Measurements from ENCODE around the gene OR4B1.

OR4B1 gene

GRCh38 chr11:48261600-48261999 lies 45.0 kb downstream of the OR4B1 start:
- H3K4me1 ChIP-seq (ENCODE audit: control insufficient read depth, insufficient read depth, low read length), result no peaks in the 10 kb centered on the region
- no peak overlapping the region for H3K27ac ChIP-seq (ENCODE audit: low read depth, low read length)
- H3K27me3 ChIP-seq (ENCODE audit: control insufficient read depth, insufficient read depth, low read length), result no peaks in the 10 kb centered on the region
- no peaks in the 10 kb centered on the region for H3K36me3 ChIP-seq (ENCODE audit: control insufficient read depth, insufficient read depth, low read length)
- H3K9ac ChIP-seq (ENCODE audit: low read depth, low read length), result no peak overlapping the region
- no peak overlapping the region for H3K4me3 ChIP-seq (ENCODE audit: low read depth, low read length)
- peaks cover 71% of the 10 kb centered on the region for H3K9me3 ChIP-seq (ENCODE audit: control insufficient read depth, insufficient read depth, low read length)

GRCh38 chr11:48263423-48263911 lies 46.9 kb downstream of the OR4B1 start, which contains the start of gene OR4X1:
Gene OR4X1, plus strand, starts transcription at chr11:48263861. Its CDS starts 0 bp downstream, at chr11:48263861.
- H3K27me3 ChIP-seq (ENCODE audit: control insufficient read depth, insufficient read depth, low read length), result no peaks in the 10 kb centered on the region
- H3K27ac ChIP-seq (ENCODE audit: low read depth, low read length), result no peak within 1 kb of the TSS
- H3K9ac ChIP-seq (ENCODE audit: low read depth, low read length), result no peak within 1 kb of the TSS
- H3K9me3 ChIP-seq (ENCODE audit: control insufficient read depth, insufficient read depth, low read length), result peaks cover 66% of the 10 kb centered on the region
- H3K4me1 ChIP-seq (ENCODE audit: control insufficient read depth, insufficient read depth, low read length), result no peaks in the 10 kb centered on the region
- no peaks in the 10 kb centered on the region for H3K36me3 ChIP-seq (ENCODE audit: control insufficient read depth, insufficient read depth, low read length)
- H3K4me3 ChIP-seq (ENCODE audit: low read depth, low read length), result no peak within 1 kb of the TSS; the same call in 1 of the 2 replicates

Measured in HUES48 (cell line).